ENCODE results near the gene LRRC71. TPM values are rescaled to one million over a fixed set of nuclear protein-coding genes. Genes with fewer than 3 reads are reported as not detected.

Gene LRRC71
- total RNA-seq, 4 donors from 2014 or later, result not detected

- DNase-seq (ENCODE audit: low spot score in 2 of 2), result no peak
- H3K27me3 ChIP-seq, result peaks cover 27% of the 10 kb centered on the region
- no peaks in the 10 kb centered on the region for H3K36me3 ChIP-seq
- no peaks in the 10 kb centered on the region for H3K9me3 ChIP-seq
- H3K4me3 ChIP-seq, result no peak overlapping the region
- H3K4me1 ChIP-seq, result peaks cover 38% of the 10 kb centered on the region
- TF ChIP-seq EP300 (IDR thresholded peaks at IDR 0.05), result no peak
- no peak for TF ChIP-seq POLR2A (IDR thresholded peaks at IDR 0.05)
- TF ChIP-seq POLR2AphosphoS5 (IDR thresholded peaks at IDR 0.05), result no peak
- TF ChIP-seq CTCF (IDR thresholded peaks at IDR 0.05), result no peak
- 77% methylated on average over 15 of the region's 19 CpGs for WGBS
- no peak overlapping the region for H3K27ac ChIP-seq
These were observed 16.1 kb upstream of the LRRC71 start for GRCh38 chr1:156904187-156904959.

- H3K36me3 ChIP-seq, result no peaks in the 10 kb centered on the region
- peaks cover 33% of the 10 kb centered on the region for H3K27me3 ChIP-seq
- H3K4me1 ChIP-seq, result peaks cover 32% of the 10 kb centered on the region
- DNase-seq (ENCODE audit: low spot score in 2 of 2), result no peak
- H3K9me3 ChIP-seq, result no peaks in the 10 kb centered on the region
- H3K27ac ChIP-seq, result no peak overlapping the region
- H3K4me3 ChIP-seq, result no peak overlapping the region
- no peak for TF ChIP-seq POLR2A (IDR thresholded peaks at IDR 0.05)
- TF ChIP-seq EP300 (IDR thresholded peaks at IDR 0.05), result no peak
- no peak for TF ChIP-seq POLR2AphosphoS5 (IDR thresholded peaks at IDR 0.05)
- TF ChIP-seq CTCF (IDR thresholded peaks at IDR 0.05), result no peak
- 71% methylated on average over 2 of the region's 16 CpGs for WGBS
These were observed 15.3 kb upstream of the LRRC71 start for GRCh38 chr1:156905176-156905575.

- peaks cover 37% of the 10 kb centered on the region for H3K27me3 ChIP-seq
- H3K27ac ChIP-seq, result no peak overlapping the region
These were observed 14.8 kb upstream of the LRRC71 start for GRCh38 chr1:156905651-156906050.

GRCh38 chr1:156906206-156906906, 14.1 kb upstream of the LRRC71 start:
- WGBS, result 100% methylated on average over 2 of the region's 16 CpGs
- TF ChIP-seq EP300 (IDR thresholded peaks at IDR 0.05) (no peak), POLR2AphosphoS5 (IDR thresholded peaks at IDR 0.05) (no peak), CTCF (IDR thresholded peaks at IDR 0.05) (no peak), POLR2A (IDR thresholded peaks at IDR 0.05) (no peak)
- Histone ChIP-seq H3K27me3 (peaks cover 39% of the 10 kb centered on the region), H3K9me3 (no peaks in the 10 kb centered on the region), H3K4me3 (no peak overlapping the region), H3K4me1 (peaks cover 24% of the 10 kb centered on the region), H3K36me3 (no peaks in the 10 kb centered on the region), H3K27ac (no peak overlapping the region)
- no peak for DNase-seq (ENCODE audit: low spot score in 2 of 2)

More at GRCh38 chr1:156905651-156906050, 14.8 kb upstream of the LRRC71 start:
- Histone ChIP-seq H3K36me3 (no peaks in the 10 kb centered on the region), H3K9me3 (no peaks in the 10 kb centered on the region), H3K4me1 (peaks cover 28% of the 10 kb centered on the region), H3K4me3 (no peak overlapping the region)
- TF ChIP-seq CTCF (IDR thresholded peaks at IDR 0.05) (no peak), POLR2AphosphoS5 (IDR thresholded peaks at IDR 0.05) (no peak), POLR2A (IDR thresholded peaks at IDR 0.05) (no peak), EP300 (IDR thresholded peaks at IDR 0.05) (no peak)
- DNase-seq (ENCODE audit: low spot score in 2 of 2), result no peak
- WGBS, result 64% methylated on average over 4 of the region's 4 CpGs

GRCh38 chr1:156908541-156908940, 11.9 kb upstream of the LRRC71 start:
- 58% methylated on average over 21 of the region's 29 CpGs for WGBS
- no peaks in the 10 kb centered on the region for H3K9me3 ChIP-seq
- DNase-seq (ENCODE audit: low spot score in 2 of 2), result no peak
- TF ChIP-seq EP300 (IDR thresholded peaks at IDR 0.05) (no peak), POLR2AphosphoS5 (IDR thresholded peaks at IDR 0.05) (no peak), CTCF (IDR thresholded peaks at IDR 0.05) (no peak), POLR2A (IDR thresholded peaks at IDR 0.05) (no peak)
- peaks cover 51% of the 10 kb centered on the region for H3K27me3 ChIP-seq
- H3K27ac ChIP-seq, result no peak overlapping the region
- H3K36me3 ChIP-seq, result peaks cover 3% of the 10 kb centered on the region
- no peak overlapping the region for H3K4me3 ChIP-seq
- peaks cover 24% of the 10 kb centered on the region for H3K4me1 ChIP-seq
